Upper lobe of left lung (tissue), 4 donors: ENCODE measurements around the gene SLX4IP.

ENCODE experiments used
- EP300 ChIP-seq, 4 donors: sonication (generic); formaldehyde crosslinking; IDR thresholded peaks; one replicate each; pipeline ENCODE4 v1.5.1; 2017; ENCODE audit warnings: antibody characterized with exemption in 4 of 4, control low read depth in 2 of 4
- TF ChIP-seq, protein P1 (sequence below), 6 experiments: fragments of 450-650 bp in 4 of 6; fragments of 200-600 bp in 2 of 6; sonication (generic) in 2 of 6; IDR thresholded peaks; one replicate each; pipeline ENCODE4 v1.5.1; 2016 to 2019; ENCODE audit warnings: antibody characterized with exemption in 6 of 6

DNA sequence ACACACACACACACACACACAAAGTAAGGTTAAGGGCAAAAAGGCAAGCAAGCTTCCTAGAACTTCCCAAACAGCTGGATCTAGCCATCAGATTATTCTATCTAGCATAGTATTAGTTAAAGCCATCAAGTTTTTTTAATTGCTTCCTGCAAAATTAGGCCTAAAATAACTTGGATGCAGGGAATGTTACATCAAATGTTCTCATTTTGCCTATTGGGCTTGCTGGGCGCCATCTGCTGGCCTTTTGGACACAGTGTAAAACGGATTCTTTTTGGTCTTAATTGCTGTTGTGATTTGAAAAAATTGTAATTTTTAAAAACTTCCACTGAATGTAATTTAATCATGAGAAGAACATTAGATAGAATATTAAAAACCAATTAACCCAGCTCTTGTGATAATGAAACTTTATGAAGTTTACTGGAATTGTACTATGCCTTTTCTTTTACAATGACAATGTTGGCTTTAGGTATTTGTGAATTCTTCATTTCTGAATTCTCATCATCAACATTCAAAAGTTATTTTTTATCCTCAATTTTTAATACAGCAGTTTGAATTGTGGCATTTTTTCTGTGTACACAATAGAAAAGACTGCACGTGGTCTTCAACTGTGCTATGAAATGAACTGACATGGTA, 7.9 kb upstream of the SLX4IP start:
- TF ChIP-seq, protein P1, sequence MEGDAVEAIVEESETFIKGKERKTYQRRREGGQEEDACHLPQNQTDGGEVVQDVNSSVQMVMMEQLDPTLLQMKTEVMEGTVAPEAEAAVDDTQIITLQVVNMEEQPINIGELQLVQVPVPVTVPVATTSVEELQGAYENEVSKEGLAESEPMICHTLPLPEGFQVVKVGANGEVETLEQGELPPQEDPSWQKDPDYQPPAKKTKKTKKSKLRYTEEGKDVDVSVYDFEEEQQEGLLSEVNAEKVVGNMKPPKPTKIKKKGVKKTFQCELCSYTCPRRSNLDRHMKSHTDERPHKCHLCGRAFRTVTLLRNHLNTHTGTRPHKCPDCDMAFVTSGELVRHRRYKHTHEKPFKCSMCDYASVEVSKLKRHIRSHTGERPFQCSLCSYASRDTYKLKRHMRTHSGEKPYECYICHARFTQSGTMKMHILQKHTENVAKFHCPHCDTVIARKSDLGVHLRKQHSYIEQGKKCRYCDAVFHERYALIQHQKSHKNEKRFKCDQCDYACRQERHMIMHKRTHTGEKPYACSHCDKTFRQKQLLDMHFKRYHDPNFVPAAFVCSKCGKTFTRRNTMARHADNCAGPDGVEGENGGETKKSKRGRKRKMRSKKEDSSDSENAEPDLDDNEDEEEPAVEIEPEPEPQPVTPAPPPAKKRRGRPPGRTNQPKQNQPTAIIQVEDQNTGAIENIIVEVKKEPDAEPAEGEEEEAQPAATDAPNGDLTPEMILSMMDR (IDR thresholded peaks at IDR 0.05): peak in 5 of 6 experiments; percentile 51 to 63 (median 57)
- no peak for TF ChIP-seq EP300 (IDR thresholded peaks at IDR 0.05)
